AG09319 (cell line): ENCODE data around the gene GNAQ.

Experiments
- DNase-seq: peaks from one replicate; pipeline ENCODE4 v3.0.0-alpha.2; 2010; ENCODE audit warnings: low read depth; ENCODE audit errors: extremely low read depth
- TF ChIP-seq, protein P1 (sequence below): IDR thresholded peaks from 2 replicates; pipeline ENCODE4 v1.5.1; 2011; ENCODE audit warnings: low read depth, mild to moderate bottlenecking, inconsistent platforms, low read length, moderate library complexity

The GNAQ gene

DNA sequence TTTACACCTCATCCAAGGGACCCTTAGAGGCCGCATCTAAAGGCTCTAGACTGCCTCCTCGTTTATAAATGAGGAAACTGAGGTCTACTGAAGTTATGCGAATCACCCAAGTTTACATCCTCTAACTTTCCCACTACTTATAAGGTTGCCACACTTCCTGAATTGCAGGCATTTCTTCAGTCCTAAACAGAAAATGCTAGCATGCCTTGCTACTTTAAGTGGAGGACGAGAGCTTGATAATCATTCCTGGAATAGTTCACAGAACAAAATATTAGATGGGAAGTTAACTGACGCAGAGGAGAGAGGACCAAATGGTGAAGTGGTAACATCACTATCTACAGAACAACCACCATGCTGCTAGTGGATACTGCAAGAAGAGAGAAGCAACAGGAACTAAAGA lies 85.8 kb downstream of the GNAQ start:
- no peak for DNase-seq
- TF ChIP-seq, protein P1, sequence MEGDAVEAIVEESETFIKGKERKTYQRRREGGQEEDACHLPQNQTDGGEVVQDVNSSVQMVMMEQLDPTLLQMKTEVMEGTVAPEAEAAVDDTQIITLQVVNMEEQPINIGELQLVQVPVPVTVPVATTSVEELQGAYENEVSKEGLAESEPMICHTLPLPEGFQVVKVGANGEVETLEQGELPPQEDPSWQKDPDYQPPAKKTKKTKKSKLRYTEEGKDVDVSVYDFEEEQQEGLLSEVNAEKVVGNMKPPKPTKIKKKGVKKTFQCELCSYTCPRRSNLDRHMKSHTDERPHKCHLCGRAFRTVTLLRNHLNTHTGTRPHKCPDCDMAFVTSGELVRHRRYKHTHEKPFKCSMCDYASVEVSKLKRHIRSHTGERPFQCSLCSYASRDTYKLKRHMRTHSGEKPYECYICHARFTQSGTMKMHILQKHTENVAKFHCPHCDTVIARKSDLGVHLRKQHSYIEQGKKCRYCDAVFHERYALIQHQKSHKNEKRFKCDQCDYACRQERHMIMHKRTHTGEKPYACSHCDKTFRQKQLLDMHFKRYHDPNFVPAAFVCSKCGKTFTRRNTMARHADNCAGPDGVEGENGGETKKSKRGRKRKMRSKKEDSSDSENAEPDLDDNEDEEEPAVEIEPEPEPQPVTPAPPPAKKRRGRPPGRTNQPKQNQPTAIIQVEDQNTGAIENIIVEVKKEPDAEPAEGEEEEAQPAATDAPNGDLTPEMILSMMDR = no peak

DNA sequence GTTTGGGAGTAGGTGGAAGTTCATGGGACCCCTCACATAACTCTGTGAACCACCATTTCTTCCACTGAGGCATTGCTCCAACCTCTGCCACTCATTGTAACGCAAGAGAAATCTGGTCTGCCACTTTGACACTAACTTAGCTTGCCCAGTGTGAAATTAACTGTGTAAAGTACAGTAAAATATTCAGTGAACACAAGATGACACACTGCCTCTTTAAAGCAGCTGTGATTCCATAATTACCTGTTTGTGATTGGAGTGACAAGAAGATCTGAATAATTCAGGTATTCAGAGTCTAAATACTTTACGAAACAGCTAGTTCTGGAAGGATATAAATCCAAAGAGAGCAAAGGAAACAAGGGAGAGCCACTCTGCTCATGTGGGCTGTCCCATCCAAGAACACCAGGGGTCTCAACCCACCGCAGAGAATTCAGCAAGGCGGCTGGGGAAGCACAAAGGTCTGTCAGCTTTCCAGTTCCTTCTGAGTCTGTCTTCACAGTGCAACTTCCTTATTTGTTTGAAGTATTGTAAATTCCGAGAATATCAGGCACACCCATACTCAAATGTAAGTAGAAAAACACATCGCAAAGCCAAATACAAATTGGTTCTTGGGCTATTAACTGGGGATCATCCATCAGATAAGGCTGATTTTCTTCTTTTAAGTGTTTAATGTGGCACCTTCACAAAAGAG lies 86.9 kb downstream of the GNAQ start:
- no peak for DNase-seq
- TF ChIP-seq, protein P1 = no peak

DNA sequence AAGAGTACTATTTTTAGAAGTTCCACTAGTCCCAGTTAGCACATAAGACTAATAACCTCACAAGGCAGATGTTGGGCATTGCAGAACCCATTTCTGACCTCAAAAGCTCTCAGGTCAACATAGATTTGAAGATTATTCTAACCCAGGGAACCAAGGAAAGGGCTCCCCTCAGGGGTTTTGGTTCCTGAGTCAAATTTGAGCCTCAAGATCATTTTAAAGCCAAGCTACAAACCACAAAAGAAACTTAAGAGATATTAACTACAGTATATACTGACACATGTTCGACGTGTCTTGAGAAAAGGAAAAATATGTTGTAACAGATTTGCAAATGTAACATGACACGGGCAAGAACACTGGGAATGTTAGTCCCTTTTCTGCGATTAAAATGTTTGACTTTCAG lies 88.6 kb downstream of the GNAQ start:
- TF ChIP-seq, protein P1 = no peak
- no peak for DNase-seq

DNA sequence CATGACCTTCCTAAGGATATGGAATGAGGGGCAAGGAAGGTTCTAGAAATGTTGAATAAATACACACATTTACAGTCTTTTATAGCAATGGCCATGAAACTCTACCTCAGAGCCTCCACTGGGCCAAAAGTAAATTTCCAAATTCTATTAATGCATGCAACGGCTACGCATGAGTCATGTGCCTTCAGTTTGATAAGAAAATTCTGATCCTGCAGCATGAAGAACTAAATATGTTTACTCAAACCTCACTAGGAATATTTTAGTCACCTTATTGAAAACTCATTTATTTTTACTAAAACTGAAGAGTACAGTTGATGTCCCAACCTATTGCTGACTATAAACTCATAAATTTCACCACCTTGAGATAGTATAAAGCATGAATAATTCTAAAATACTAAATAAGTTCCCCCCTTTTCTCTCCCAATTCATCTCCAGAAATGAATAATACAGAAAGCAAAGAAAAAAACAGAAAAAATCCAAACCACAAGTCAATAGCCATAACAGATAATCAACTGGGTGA lies 92.4 kb downstream of the GNAQ start:
- no peak for DNase-seq
- TF ChIP-seq, protein P1 = no peak

DNA sequence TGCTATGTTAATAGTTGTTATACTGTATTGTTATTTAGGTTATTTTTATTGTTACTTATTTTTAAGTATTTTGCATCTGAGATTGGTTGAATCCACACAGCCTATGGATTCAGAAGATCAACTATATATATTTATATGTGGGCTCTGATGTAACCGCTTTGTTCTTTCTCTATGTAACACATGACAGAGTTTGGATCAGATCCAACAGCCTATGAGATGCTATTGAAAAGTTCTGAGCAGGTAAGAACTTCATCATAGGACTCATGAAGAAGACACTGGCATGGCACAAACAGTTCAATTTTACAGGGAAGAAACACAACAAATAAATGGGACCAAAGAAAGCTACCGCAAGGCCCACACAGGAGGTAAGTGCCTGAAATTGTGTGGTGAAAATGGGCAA lies 93.4 kb downstream of the GNAQ start:
- TF ChIP-seq, protein P1 = no peak
- no peak for DNase-seq

DNA sequence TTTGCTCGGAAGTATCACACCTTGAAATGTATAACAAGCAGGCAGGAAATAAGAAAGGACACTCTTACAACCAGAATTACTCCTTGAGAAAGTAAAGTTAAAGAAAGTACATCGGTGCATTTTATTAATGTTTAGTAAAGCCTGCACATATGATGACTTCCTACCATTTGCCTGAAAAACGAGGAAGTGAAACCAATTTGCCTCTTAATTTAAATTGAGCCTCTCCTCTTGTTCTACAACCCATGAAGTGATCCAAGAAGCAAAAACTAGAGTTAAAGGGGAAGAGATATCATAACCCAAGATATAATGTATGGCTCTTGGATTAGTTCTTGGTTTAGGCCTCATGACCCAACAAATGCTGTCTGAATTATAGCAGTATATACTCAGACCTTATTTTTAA lies 95.6 kb downstream of the GNAQ start:
- no peak for DNase-seq
- TF ChIP-seq, protein P1 = no peak

DNA sequence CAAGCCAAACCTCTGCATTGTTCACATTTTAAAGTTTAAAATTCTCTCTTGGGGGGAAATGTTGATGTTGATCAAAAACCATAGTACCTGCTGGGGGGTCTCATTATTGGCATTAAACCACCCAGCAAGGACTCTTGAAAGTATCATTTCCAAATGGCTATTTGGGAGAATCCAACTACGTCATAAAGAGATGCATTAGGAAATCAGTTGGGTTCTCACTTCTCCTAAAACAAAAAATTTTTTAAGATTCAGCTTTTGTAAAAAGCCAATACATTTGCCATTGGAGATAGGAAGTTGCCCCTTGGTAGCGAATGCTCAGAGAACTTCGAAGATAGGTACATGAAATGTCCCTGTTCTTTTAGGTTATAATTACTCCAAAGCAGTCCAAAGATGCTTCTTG lies 96.4 kb downstream of the GNAQ start:
- TF ChIP-seq, protein P1 = no peak
- DNase-seq = no peak
